ENCODE measurements around the gene SMARCC1. TPM values are rescaled to one million over a fixed set of nuclear protein-coding genes. Genes with fewer than 3 reads are reported as not detected.

SMARCC1 gene
- total RNA-seq, 2 experiments from 2014 or later: 74.2 to 76.2 TPM

DNA sequence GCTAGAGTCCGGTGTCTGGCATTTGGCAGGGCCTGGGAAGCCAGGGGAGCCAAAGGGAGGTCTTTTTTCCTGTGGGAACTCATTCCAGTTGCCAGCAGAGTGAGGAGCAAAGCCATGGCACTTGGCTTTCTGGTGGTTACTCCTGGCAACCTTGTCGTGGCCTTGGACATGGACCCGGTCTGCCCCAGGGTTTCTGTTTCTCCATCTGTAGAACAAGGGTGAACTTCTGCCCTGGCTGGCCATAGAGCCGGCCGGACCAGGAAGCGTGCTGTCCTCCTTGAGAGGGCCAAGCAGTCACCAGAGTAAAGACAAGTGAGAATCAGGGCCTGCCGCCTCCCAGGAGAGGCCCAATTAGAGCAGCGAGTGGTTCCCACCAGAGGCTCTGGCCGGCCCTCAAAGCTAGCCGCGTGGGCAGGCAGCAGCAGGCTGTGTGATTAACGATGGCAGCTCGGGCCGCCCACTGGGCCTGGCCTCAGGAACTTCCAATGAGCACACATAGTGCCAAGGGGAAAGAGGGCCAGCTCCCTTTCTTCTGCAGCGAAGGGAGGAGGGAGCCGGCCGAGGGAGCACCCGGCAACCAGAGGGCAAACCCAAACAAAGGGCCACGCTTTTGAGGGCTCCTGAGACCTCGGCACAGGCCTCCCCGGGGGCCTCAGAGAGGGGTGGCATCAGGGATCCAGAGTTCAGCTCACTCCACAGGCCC is 239.1 kb downstream of the SMARCC1 start:
- CTCF ChIA-PET: interaction anchor here (0.7 kb wide), 1 partner anchor 20 kb away, joined by 3 read pairs; no protein-coding TSS in a partner anchor
- H3K4me3 Mint-ChIP-seq: no peak overlapping the region
- Histone ChIP-seq H3K27me3 (ENCODE audit: control insufficient read depth in 1 of 2, insufficient read depth in 2 of 2, low read length in 2 of 2) (no peaks in the 10 kb centered on the region), H3K27ac (ENCODE audit: low read depth in 1 of 2, low read length in 2 of 2) (no peak overlapping the region), H3K9me3 (ENCODE audit: control insufficient read depth in 1 of 2, insufficient read depth in 1 of 2, low read length in 2 of 2) (no peaks in the 10 kb centered on the region), H3K36me3 (ENCODE audit: insufficient read depth, low read length) (no peaks in the 10 kb centered on the region), H3K4me1 (ENCODE audit: insufficient read depth, low read length) (no peaks in the 10 kb centered on the region), H3K4me3 (ENCODE audit: low read length) (no peak overlapping the region)
- H3K27ac Mint-ChIP-seq: no peak overlapping the region
- no peaks in the 10 kb centered on the region for H3K4me1 Mint-ChIP-seq (ENCODE audit: low read depth)
- no peaks in the 10 kb centered on the region for H3K9me3 Mint-ChIP-seq
- intact Hi-C loops (cut with DNase I, micrococcal nuclease): no loop called here
- POLR2A ChIA-PET: no interaction called here
- ATAC-seq (ENCODE audit: poor library complexity) (no peak), DNase-seq (no peak)
- H3K36me3 Mint-ChIP-seq (ENCODE audit: low read depth): no peaks in the 10 kb centered on the region
- TF ChIP-seq CTCF (IDR thresholded peaks at IDR 0.05): no peak
- no peaks in the 10 kb centered on the region for H3K27me3 Mint-ChIP-seq

GRCh38 chr3:47541583-47542108 is 240.0 kb downstream of the SMARCC1 start:
- Histone ChIP-seq H3K9me3 (ENCODE audit: control insufficient read depth in 1 of 2, insufficient read depth in 1 of 2, low read length in 2 of 2) (no peaks in the 10 kb centered on the region), H3K4me1 (ENCODE audit: insufficient read depth, low read length) (no peaks in the 10 kb centered on the region), H3K36me3 (ENCODE audit: insufficient read depth, low read length) (no peaks in the 10 kb centered on the region), H3K4me3 (ENCODE audit: low read length) (no peak overlapping the region), H3K27me3 (ENCODE audit: control insufficient read depth in 1 of 2, insufficient read depth in 2 of 2, low read length in 2 of 2) (no peaks in the 10 kb centered on the region), H3K27ac (ENCODE audit: low read depth in 1 of 2, low read length in 2 of 2) (no peak overlapping the region)
- DNase-seq: no peak
- no peak overlapping the region for H3K27ac Mint-ChIP-seq
- no peak for ATAC-seq (ENCODE audit: poor library complexity)
- ChIA-PET CTCF (no interaction called here), POLR2A (no interaction called here)
- TF ChIP-seq CTCF (IDR thresholded peaks at IDR 0.05): no peak
- H3K27me3 Mint-ChIP-seq: no peaks in the 10 kb centered on the region
- no peak overlapping the region for H3K4me3 Mint-ChIP-seq
- no peaks in the 10 kb centered on the region for H3K4me1 Mint-ChIP-seq (ENCODE audit: low read depth)
- H3K36me3 Mint-ChIP-seq (ENCODE audit: low read depth): no peaks in the 10 kb centered on the region
- intact Hi-C loops (cut with DNase I, micrococcal nuclease): no loop called here
- H3K9me3 Mint-ChIP-seq: no peaks in the 10 kb centered on the region

DNA sequence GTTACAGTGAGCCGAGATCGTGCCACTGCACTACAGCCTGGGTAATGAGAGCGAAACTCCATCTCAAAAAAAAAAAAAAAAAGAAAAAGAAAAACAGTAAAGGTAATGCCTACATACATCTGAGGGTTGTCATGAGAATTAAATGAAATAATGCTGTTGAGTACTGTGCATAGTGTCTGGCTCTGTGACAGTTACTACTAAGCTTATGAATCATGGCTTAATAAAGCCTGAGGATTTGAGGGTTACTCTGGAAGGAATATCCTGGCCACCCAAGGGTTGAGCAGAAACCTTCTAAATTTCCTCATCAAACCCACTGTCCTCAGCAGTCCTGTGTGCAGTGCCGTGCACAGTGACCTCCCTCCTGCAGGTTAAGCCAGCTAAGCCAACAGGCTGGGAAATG is 241.4 kb downstream of the SMARCC1 start:
- POLR2A ChIA-PET: no interaction called here
- TF ChIP-seq CTCF (IDR thresholded peaks at IDR 0.05): no peak
- intact Hi-C loops (cut with DNase I, micrococcal nuclease): no loop called here

More for the DNA sequence above, 241.4 kb downstream of the SMARCC1 start:
- CTCF ChIA-PET: no interaction called here
- Mint-ChIP-seq H3K4me1 (ENCODE audit: low read depth) (no peaks in the 10 kb centered on the region), H3K36me3 (ENCODE audit: low read depth) (no peaks in the 10 kb centered on the region), H3K27me3 (no peaks in the 10 kb centered on the region), H3K9me3 (no peaks in the 10 kb centered on the region), H3K4me3 (no peak overlapping the region), H3K27ac (no peak overlapping the region)
- Histone ChIP-seq H3K36me3 (ENCODE audit: insufficient read depth, low read length) (no peaks in the 10 kb centered on the region), H3K27ac (ENCODE audit: low read depth in 1 of 2, low read length in 2 of 2) (no peak overlapping the region), H3K9me3 (ENCODE audit: control insufficient read depth in 1 of 2, insufficient read depth in 1 of 2, low read length in 2 of 2) (no peaks in the 10 kb centered on the region), H3K27me3 (ENCODE audit: control insufficient read depth in 1 of 2, insufficient read depth in 2 of 2, low read length in 2 of 2) (no peaks in the 10 kb centered on the region), H3K4me1 (ENCODE audit: insufficient read depth, low read length) (no peaks in the 10 kb centered on the region), H3K4me3 (ENCODE audit: low read length) (no peak overlapping the region)
- DNase-seq: no peak
- no peak for ATAC-seq (ENCODE audit: poor library complexity)
